HG03045 (cell line): ENCODE measurements around the gene TTC14.
A peak's percentile ranks its signal among the peaks of the same experiment; 100 is the strongest.
"Not testable (repeated sequence)": the region's sequence is repeated elsewhere in the genome, so short reads cannot be mapped to it uniquely, and the experiment has no call there.

ENCODE experiments used
- ATAC-seq: cut with Tn5 transposase; IDR thresholded peaks from one replicate; pipeline ENCODE4 v1.9.1; 2021; ENCODE audit warnings: mild to moderate bottlenecking, moderate library complexity; ENCODE audit not compliant: unreplicated experiment

The TTC14 gene

GRCh38 chr3:180601688-180602666, at the start of gene TTC14:
Gene TTC14 (plus strand): TSS chr3:180602163. CDS start chr3:180602262, 99 bp downstream.
- ATAC-seq: peak; percentile 98

- no peak for ATAC-seq
These were observed 38.6 kb upstream of the TTC14 start for GRCh38 chr3:180563406-180563805.

DNA sequence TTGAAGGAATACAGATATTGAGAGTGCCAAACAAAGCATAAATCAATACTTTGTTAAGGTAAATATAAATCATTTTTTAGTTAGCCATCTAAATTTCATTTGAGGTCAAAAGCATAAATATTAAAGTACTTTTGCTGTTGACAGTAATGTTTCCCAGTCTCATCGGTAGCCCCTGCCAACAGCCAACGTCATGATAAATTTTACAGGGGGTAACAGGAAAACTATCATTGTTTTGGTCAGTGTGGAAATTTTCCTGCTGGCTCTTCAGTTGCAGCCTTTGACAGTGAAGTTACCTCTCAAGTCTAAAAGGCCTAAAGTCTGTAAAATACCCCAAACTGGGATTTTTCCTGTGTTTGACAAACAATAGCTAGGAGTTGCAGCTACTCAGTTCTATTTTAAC, 37.3 kb upstream of the TTC14 start:
- ATAC-seq: no peak

- no peak for ATAC-seq
These were observed 31.7 kb upstream of the TTC14 start for GRCh38 chr3:180570238-180570637.

- ATAC-seq: peak; percentile 72
These were observed 29.9 kb upstream of the TTC14 start for GRCh38 chr3:180571831-180572598.

DNA sequence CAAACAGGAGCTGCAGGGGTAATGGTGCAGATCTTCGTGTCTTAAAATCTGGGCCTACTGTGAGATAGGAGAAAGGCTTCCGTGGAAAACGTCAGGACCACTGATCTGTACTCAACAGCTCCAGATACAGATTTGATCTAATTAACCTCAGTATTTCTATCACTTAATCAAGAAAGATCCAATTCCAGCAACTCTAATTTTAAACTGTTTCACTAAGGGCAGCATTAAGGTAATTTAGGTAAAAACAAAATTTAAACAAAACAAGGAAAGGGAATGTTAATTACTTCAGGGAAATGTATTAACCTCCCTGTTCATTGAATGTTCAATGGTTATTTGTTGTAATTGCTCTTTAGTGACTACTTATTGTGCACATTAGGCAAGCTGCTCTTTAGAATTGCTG, 26.4 kb upstream of the TTC14 start:
- ATAC-seq: no peak

GRCh38 chr3:180580934-180581333, 21.0 kb upstream of the TTC14 start:
- no peak for ATAC-seq

GRCh38 chr3:180590396-180590795, 11.6 kb upstream of the TTC14 start:
- ATAC-seq: no peak

GRCh38 chr3:180593631-180594030, 8.3 kb upstream of the TTC14 start:
- not testable (repeated sequence) for ATAC-seq

DNA sequence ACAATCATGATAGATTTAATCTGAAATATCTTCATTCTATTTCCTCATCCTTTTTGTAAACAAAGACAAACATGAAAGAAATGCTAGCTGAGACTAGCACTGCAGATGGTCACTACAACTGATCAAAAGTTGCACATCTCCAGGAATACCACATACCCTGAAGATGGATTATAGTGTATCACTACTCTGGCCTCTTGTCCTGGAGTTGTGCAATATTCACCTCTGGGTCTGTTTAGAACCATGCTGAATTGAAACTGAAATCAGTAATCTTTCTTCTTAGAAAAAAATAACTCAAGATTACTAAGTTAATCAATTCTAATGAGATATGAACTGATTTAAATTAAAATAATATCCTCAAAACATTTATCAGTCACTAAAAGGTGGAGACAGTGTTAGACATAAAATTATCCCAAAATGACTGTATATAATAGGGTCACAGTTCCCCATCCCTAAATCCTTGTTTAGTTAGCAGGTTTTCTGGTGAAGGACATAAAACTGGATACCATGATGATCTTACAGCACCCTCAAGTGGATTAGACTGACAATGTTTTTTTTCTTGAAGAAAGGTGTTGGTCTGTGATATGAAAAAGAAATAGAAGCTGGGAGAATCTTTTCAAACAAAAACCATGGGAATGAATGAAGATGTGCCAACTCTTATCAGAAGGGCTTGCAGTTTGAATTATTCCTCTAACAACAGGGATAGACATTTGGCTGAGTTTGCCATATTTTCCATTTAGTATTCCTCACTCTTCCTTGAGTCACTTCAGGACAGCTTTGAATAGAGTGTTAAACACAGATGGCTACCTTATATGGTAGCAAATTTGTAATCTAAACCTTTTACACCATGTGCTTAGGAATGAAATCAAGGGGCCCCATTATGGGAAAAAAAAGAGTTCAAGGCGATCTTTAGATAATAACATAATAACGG, 7.1 kb upstream of the TTC14 start:
- ATAC-seq: no peak

- no peak for ATAC-seq
These were observed 6.4 kb upstream of the TTC14 start for GRCh38 chr3:180595559-180595935.

- no peak for ATAC-seq
These were observed 1.5 kb upstream of the TTC14 start for GRCh38 chr3:180600473-180600872.

GRCh38 chr3:180611006-180611405, 9.0 kb downstream of the TTC14 start:
- no peak for ATAC-seq

DNA sequence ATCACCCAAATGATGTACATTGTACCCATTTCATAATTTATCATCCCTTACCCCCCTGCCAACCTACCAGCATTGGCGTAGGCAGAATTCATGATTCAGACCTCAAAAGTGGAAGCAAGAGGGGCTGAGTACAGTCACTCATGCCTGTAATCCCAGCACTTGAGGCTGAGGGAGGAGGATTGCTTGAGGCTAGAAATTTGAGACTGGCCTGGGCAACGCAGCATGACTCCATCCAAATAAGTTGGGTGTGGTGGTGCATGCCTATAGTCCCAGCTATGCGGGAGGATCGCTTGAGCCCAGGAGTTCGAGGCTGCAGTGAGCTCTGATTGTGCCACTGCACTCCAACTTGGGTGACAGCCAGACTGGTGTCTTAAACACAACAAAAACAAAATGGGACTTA, 10.4 kb downstream of the TTC14 start:
- no peak for ATAC-seq

DNA sequence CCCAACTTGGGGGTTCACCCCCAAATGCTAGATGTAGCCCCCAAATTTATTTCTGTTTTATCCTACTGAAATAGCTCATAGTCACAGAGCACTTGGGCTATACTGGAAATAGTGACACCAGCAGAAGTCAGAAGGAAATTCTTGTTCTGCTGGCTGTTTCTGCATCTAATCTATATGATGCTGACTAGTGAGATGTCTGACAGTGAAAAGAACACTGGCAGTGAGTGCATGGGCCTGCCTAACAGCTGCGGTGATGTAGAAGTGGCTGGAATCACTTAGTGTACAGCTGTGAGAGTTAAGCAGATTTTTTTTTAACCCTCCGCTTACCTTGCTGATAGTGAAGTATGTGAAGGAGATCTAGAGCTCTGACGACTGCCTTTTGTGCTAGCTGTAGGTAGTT, 14.0 kb downstream of the TTC14 start:
- no peak for ATAC-seq

DNA sequence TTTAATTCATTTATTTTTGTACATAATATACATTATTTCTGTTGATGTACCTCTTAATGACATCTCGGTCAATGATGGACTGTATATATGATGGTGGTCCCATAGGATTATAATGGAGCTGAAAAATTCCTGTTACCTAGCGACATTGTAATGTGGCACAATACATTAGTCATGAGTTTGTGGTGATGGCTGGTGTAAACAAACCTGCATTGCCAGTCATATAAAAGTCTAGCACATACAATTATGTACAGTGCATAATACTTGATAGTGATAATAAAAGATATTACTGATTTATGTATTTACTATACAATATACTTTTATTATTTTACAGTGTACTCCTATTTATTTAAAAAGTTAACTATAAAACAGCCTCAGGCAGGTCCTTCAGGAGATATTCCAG, 15.1 kb downstream of the TTC14 start:
- ATAC-seq: no peak

DNA sequence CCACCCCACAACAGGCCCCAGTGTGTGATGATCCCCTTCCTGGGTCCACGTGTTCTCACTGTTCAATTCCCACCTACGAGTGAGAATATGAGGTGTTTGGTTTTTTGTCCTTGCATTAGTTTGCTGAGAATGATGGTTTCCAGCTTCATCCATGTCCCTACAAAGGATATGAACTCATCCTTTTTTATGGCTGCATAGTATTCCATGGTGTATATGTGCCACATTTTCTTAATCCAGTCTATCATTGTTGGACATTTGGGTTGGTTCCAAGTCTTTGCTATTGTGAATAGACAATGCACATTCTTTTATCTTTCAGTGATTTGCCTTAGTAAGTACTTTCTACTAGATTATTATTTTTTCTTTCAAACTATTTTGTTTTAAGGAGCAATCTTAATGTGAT, 16.6 kb downstream of the TTC14 start:
- ATAC-seq: not testable (repeated sequence)

GRCh38 chr3:180619723-180620122, 17.8 kb downstream of the TTC14 start:
- ATAC-seq: no peak

- peak; percentile 63 for ATAC-seq
These were observed 22.8 kb downstream of the TTC14 start for GRCh38 chr3:180624714-180625113.

- peak; percentile 90 for ATAC-seq
These were observed 24.9 kb downstream of the TTC14 start for GRCh38 chr3:180626844-180627243.

- no peak for ATAC-seq
These were observed 28.4 kb downstream of the TTC14 start for GRCh38 chr3:180630371-180630770.
